DLD1 (cell line): ENCODE data around the gene TSPAN9.

Experiments
- in situ Hi-C: cut with HindIII; loops from 2 replicates; pipeline ENCODE4 v1.10.0; 2017; ENCODE audit warnings: low sequenced_read_pairs

The TSPAN9 gene

GRCh38 chr12:3325736-3326135, 248.6 kb downstream of the TSPAN9 start:
- in situ Hi-C loops = loop anchor here (10.0 kb wide), 1 partner anchor 339 kb away; no protein-coding TSS in a partner anchor

- in situ Hi-C loops = loop anchor here (10.0 kb wide), 1 partner anchor 338 kb away; no protein-coding TSS in a partner anchor
Measured at GRCh38 chr12:3326156-3326849, 249.1 kb downstream of the TSPAN9 start.

GRCh38 chr12:3326850-3327780, 249.9 kb downstream of the TSPAN9 start:
- in situ Hi-C loops = loop anchor here (10.0 kb wide), 1 partner anchor 338 kb away; no protein-coding TSS in a partner anchor

- in situ Hi-C loops = loop anchor here (10.0 kb wide), 1 partner anchor 337 kb away; no protein-coding TSS in a partner anchor
Measured at GRCh38 chr12:3328081-3328480, 250.9 kb downstream of the TSPAN9 start.

GRCh38 chr12:3328571-3328970, 251.4 kb downstream of the TSPAN9 start:
- in situ Hi-C loops = loop anchor here (10.0 kb wide), 1 partner anchor 336 kb away; no protein-coding TSS in a partner anchor

GRCh38 chr12:3329361-3329760, 252.2 kb downstream of the TSPAN9 start:
- in situ Hi-C loops = loop anchor here (10.0 kb wide), 1 partner anchor 335 kb away; no protein-coding TSS in a partner anchor

- in situ Hi-C loops = no loop called here
Measured at GRCh38 chr12:3330976-3331510, 253.9 kb downstream of the TSPAN9 start.

- in situ Hi-C loops = no loop called here
Measured at GRCh38 chr12:3332188-3332587, 255.0 kb downstream of the TSPAN9 start.

GRCh38 chr12:3333583-3333982, 256.4 kb downstream of the TSPAN9 start:
- in situ Hi-C loops = no loop called here

GRCh38 chr12:3333991-3334391, 256.8 kb downstream of the TSPAN9 start:
- in situ Hi-C loops = no loop called here

- in situ Hi-C loops = no loop called here
Measured at GRCh38 chr12:3335078-3335487, 257.9 kb downstream of the TSPAN9 start.
